Putamen (tissue), 1 donor: ENCODE measurements around the gene USP7.
"Not testable (repeated sequence)": the region's sequence is repeated elsewhere in the genome, so short reads cannot be mapped to it uniquely, and the experiment has no call there.

Source experiments
- DNase-seq: peaks from one replicate; pipeline ENCODE4 v3.0.0-alpha.2; 2016; ENCODE audit warnings: low spot score

USP7 gene

DNA sequence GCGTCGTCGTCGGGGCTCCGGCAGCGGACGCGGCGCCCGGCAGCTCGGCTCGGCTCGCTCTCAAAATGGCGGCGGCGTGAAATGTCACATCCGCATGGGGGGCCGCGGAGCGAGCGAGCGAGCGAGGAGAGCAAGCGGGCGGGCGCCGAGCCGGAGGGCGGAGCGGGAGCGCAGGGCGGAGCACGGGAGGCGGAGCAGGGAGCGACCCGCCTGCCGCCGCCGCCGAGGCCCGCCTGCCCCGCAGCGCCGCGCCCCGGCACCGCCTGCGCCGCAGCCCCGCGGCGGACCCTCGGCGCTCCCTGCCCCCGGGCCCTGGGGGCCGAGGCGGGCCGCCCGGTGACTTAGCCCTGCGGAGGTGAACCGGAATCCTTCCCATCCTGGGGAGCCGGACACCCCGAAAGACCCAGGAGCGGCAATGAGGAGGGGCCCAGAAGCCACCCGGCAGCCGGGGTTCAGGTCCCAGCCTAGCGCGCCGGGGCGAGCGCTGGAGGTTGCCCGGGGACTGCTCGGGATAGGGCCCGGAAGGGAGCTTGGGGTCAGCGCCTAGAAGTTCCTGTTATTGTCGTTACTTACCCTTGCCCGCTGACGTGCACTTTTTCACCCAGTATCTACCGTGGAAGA, at the start of gene USP7:
TSS of gene USP7 (minus strand) at position 86 of the 621 bp plus-strand sequence. CDS start 621 bp downstream, outside the sequence.
- peak; percentile 89 for DNase-seq

DNA sequence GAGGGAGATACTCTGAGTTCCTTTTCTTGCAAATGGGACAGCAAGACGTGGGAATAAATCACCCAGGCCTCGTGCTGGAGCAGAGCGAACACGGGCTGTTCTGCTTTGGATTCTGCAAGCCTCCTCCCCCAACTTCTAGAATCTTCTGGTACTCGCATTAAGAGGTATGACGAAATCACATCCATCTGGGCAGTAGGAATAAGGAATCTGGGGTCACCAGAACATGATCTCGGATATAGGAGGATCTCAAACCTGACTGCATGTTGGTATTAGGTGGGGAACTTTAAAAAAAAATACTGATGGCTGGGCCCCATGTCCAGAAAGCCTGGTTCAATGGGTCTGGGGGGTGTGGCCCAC, 49.8 kb upstream of the USP7 start:
- no peak for DNase-seq

DNA sequence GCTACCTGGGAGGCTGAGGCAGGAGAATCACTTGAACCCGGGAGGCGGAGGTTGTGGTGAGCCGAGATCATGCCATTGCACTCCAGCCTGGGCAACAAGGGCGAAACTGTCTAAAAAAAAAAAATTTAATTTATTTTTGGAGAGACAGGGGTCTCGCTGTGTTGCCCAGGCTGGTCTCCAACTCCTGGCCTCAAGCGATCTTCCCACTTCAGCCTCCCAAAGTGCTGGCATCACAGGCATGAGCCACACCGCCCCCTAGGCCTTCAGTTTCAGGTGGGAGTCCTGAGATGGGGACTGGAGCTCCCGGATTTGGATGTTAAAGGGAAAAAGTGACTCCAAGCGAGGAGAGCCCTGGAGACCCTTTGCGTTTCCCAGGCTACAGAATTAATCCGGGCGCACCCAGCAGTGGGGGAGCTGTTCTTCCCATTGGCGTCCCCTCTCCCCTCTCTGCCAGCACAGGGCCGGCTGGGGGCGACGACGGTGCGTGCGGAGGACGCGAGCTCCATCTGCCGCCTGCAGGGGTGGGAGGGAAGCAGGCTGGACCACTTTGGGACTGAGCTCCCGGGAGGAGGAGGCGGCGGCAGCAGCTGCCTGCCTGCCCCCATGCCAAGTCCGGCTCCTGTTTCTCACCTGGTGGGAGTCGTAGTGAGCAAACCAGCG, 49.3 kb upstream of the USP7 start:
- DNase-seq = no peak

DNA sequence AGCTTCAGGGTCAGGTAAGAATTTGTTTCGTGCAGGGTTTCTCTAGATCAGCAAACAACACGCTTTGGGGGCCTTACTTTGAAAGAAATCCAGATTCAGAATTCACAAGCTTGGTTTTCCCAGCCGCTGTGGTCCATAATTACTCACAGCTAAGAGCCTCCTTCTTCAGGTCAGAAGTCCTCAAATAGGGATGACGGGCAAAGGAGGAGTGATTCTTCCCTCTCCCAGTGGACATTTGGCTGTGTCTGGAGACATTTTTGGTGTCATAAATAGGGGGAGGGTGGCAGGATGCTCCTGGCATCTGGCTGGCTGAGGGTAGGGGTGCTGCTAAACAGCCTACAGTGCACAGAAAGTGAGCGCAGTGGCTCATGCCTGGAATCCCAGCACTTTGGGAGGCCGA, 48.6 kb upstream of the USP7 start:
- no peak for DNase-seq

DNA sequence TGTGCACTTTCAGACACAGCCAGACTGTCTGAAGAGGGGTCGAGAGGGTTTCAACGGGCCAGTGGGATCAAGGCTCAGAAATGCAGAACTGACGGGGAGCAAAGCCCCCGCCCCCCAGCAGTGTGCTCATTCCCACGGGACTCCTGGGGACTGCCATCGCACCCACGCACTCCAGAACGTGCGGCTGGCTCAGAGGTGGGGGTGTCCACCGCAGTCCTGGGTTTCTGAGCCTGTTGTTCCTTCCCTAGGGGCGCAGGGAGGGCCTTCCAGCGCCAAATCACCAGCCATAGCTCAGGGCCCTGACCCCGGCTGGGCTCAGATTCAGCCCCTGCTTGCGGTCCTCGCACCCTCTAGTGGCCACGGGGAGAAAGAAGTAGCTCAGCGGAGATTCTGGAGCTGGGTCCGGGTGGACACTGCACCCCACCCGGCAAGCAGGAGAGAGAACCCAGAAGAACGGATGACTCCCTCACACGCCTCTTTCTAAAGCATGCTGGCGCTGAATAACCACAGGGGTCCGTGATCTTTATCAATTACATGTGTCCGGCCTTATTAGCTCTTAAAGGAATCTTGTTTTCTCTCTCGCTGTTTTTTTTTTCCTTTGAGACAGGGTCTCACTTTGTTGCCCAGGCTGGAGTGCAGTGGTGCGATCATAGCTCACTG, 45.0 kb upstream of the USP7 start:
- no peak for DNase-seq

DNA sequence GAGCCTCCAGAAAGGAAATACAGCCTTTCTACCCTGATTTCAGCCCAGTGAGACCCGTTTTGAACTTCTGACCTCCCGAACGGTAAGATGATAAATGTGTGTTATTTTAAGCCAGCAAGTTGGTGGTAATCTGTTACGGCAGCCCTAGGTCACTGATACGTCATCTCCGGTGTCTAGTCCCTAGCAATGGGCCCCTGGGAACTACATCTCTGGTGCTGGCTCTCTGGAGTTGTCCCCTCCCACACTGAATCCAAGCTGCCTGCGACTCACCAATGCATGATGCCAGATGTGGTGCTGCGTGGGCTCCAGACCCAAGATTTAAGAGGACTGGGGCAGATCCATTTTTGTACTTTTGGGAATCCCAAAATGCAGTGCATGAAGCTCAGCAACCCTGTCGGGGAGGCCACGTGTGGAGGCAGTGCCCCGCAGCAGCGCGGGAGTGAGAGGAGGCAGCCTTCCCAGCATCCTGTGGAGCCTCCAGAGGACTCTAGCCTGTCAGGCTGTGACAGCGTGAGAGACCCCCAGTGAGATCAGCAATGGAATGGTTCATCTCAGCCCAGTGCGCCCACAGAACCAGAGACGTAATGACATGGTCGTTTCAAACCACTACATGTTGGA, 43.6 kb upstream of the USP7 start:
- DNase-seq = no peak

DNA sequence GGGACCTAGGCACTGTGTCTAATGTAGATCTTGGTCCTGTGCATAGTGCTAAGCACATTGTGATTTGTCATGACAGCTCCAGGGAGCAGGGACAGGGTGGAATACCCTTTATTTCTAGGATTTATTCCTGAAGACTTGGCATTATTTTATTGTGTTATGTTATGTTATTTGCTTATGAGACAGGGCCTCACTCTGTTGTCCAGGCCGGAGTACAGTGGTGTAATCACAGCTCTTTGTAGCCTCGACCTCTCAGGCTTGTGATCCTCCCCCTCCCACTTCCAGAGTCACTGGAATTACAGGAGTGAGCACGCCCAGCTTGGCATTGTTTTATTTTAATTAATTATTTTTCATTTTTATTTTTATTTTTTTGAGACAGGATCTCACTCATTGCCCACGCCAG, 40.5 kb upstream of the USP7 start:
- DNase-seq = no peak

DNA sequence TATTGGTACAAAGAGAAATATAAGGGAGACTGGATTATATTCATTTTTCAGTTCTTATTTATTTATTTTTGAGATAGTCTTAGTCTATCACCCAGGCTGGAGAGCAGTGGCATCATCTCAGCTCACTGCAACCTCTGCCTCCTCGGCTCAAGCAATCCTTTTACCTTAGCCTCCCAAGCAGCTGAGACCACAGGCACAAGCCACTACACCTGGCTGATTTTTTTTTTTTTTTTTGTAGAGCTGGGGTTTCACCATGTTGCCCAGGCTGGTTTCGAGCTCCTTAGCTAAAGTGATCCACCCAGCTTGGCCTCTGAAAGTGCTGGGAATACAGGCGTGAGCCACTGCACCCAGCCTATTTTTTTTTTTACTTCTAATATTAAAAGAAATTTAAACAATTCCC, 40.1 kb upstream of the USP7 start:
- DNase-seq = no peak

DNA sequence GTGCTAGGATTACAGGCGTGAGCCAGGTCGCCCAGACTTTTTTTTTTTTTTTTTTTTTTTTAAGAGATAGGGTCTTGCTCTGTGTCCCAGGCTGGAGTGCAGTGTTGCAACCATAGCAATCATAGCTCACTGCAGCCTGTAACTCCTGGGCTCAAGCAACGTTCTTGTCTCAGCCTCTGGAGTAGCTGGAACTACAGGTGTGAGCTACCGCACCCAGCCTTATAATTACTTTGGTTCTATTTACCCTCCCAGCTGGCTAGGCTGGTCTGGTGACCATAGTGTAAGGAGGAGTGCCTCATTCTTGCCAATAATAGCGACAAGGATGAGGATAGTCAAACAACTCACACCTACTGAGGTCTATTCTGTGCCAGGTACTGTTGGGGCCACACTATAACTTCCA, 39.6 kb upstream of the USP7 start:
- DNase-seq = no peak

DNA sequence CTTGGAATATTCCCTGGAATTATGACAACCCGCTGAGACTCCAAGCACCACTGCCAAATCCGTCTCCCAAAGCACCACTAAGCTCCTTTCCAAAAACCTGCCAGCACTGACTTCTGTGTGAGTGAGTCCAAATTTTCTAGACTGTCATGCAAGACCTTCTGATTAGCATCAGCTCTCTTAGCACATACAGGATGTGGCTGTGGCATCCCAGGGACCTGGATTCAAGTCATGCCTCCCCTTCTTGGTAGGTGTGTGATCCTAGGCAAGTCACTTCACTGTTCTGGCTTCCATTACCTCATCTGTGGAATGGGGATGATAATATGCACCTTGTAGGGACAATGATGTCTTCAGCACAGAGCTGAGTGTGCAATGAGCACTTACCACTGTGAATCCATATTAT, 38.3 kb upstream of the USP7 start:
- DNase-seq = no peak

DNA sequence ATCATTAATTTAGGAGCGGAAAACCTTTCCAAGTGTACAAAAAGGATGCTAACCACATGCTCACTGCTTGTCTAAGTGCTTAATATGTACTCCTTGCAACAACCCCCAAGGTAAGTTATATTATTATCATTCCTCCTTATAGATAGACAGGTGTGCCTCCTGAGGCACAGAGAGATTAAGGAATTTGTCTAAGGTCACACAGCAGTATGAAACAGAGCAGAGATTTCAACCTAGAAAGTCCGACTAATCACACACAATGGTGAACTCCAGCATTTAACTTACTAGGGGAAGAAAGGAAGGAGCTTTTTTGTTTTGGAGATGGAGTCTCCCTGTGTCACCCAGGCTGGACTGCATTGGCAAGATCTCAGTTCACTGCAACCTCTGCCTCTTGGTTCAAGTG, 37.0 kb upstream of the USP7 start:
- no peak for DNase-seq

DNA sequence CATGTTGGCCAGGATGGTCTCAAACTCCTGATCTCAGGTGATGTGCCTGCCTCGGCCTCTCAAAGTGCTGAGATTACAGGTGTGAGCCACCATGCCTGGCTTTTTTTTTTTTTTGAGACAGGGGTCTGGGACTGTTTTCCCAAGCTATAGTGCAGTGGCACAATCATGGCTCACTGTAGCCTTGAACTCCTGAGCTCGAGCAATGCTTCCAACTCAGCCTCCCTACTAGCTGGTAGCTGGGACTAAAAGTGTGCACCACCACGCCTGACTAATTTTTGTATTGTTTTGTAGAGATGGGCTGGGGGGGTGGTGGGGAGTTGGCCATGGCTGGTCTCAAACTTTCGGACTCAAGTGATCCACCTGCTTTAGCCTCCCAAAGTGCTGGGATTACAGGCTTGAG, 36.1 kb upstream of the USP7 start:
- DNase-seq = no peak

DNA sequence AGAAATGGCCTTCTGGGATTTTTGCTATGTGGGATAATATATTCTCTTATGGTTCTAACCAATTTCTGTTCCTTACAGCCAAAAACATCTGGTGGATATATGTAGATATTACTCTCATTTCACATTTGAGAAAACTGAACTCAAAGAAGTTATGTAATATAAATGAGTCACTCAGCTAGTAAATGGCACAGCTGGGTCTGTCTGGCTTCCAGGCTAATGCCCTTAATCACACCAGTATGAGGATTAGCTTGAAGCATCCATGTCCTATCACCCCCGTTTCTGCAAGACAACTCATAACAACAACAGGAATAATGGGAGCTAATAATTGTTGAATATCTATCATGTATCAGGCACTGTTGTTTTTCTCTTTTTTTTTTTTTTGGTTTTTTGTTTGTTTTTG, 34.4 kb upstream of the USP7 start:
- no peak for DNase-seq

DNA sequence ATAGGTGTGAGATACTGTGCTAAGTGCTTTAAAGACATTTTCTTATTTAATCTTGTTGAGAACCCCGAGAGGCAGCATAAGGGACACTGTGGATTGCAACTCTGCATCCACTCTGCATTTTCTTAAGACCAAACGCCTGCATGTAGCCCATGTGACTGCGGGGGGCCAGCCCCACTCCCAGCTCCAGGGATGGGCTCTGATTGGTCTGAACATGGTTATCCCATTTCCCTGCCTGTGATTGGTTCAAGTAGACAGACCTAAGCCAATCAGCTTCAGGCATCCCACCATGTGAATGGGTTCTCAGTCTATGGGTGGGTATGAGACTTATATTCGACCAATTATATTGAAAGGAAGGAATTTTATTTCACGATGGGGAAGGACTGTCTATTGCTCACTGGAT, 33.2 kb upstream of the USP7 start:
- peak; percentile 47 for DNase-seq

DNA sequence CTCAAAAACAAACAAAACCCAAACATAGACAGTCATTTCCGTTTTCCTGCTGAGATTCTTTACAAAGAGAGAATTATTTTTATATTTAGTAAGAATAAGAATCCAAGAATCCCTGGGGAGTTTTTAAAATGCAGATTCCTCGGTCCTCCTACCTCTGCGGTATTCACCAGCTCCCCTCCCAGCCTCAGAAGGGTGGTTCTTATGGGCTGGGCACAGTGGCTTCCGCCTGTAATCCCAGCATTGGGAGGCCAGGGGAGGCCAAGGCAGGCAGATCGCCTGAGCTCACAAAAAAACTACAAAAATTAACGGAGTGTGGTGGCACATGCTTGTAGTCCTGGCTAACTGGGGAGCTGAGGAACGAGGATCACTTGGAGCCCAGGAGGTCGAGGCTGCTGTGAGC, 26.7 kb upstream of the USP7 start:
- DNase-seq = no peak

DNA sequence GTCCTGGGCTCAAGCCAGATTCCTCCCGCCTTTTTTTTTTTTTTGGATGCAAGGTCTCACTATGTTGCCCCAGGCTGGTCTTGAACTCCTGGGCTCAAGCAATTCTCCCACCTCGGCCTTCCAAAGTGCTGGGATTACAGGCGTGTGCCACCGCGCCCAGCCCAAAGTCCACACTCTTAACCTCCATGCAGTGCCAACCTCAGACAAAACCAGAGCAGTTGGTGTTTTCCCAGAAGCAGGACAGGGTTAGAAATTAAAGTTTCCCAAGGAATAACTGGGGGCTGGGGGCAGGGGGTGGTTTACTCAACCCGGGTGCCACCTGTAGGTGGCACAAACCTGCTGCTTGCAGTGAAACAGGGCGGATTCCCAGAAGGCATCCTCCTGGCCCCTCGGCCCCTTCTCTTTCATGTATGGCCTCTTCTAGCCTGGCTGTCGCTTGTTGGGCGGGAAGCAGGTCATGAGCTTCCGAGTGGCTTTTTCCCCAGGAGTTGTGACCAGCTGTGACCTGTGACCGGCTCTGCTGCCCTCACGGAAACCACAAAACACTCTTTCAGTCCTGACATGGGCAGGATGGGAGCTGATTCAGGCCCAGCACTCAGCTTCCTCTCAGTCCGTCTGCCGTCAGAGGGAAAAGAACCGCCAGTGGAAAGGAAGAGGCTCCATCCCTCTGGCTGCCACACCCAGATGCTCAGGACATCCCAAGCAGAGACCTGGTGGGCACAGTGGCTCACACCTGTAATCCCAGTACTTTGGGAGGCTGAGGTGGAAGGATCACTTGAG, 25.6 kb upstream of the USP7 start:
- no peak for DNase-seq

DNA sequence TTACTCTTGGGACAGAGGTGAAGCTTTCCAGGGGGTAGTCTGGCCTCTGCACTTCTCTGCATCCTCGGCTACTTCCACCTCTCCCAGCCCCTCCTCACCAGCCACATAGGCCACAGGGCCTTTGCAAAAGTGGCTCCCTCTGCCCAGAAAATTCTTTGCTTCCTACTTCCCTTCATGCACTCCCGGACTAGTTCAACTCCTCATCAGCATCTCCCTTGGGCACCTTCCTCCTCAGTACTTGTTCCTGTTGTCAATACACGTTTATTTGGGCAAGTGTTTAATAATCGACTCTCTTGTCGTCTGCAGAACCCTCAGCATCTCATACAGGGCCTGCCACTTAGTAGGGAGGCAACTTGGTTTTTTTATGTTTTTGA, 23.1 kb upstream of the USP7 start:
- DNase-seq = no peak

DNA sequence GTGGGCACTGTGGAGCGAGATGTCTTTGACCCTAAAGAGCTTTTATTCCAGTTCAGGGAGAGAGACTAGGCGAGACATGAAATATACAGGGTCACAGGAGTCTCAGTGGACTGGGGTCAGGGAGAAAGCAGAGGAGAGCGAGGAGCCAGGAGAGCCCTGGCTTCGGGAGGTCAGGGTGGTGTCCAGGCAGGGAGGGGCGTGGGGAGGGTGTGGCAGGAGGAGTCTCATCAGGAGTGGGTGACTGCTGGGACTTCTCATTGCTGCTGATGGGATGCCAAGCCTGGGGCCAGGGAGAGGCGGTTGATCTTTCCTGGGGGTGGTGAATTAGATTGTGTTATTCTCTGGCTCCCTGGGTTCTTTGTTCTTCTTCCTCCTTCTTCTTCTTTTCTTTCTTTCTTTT, 22.4 kb upstream of the USP7 start:
- DNase-seq = no peak

DNA sequence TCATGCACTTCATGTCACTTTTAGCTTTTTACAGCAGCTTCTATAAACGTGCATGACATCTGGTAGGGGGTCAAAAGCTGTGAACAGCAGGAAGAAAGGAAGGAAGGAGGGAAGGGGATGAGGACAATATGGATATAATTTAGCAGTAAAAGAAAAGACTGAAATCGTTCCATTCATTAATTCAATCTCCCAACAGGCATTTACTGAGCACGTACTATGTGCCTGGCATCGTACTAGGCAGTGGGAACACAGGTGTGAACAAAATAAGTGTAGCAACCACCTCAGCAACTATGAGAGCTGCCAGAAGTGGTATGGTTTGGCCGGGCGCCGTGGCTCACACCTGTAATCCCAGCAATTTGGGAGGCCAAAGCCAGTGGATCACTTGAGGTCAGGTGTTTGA, 19.1 kb upstream of the USP7 start:
- no peak for DNase-seq

DNA sequence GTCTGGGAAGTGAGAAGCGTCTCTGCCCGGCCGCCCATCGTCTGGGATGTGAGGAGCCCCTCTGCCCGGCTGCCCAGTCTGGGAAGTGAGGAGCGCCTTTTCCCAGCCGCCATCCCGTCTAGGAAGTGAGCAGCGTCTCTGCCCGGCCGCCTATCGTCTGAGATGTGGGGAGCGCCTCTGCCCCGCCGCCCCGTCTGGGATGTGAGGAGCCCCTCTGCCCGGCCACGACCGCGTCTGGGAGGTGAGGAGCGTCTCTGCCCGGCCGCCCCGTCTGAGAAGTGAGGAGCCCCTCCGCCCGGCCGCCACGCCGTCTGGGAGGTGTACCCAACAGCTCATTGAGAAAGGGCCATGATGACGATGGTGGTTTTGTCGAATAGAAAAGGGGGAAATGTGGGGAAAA, 18.2 kb upstream of the USP7 start:
- DNase-seq = not testable (repeated sequence)

DNA sequence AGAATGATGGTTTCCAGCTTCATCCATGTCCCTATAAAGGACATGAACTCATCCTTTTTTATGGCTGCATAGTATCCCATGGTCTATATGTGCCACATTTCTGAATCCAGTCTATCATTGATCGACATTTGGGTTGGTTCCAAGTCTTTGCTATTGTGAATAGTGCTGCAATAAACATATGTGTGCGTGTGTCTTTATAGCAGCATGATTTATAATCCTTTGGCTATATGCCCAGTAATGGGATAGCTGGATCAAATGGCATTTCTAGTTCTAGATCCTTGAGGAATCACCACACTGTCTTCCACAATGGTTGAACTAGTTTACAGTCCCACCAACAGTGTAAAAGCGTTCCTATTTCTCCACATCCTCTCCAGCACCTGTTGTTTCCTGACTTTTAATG, 12.5 kb upstream of the USP7 start:
- not testable (repeated sequence) for DNase-seq

DNA sequence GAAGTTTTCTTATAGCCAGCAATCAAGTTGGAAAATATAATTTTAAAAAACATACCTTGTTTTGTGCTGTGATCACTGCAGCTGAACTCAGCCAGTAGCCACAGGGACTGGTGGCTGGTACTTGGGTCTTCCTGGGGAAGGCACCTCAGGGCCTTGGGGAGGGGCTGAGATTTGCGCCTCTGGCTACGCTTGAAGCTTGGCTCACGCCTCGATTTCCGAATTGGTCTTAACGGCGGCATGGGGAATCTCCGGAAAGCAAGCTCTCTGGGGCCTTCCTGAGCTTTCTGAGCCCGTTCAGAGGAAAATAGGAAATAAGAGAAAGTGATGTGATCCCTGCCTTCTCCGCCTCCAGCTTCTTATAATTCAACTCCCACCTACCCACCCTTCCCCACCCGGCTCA, 11.3 kb upstream of the USP7 start:
- no peak for DNase-seq
